GM12875 (cell line): ENCODE measurements around the gene TMEM30B.

ENCODE experiments used
- H3K4me3 ChIP-seq: one replicate; pipeline ENCODE4 v1.5.1; 2011; ENCODE audit warnings: low read depth, low read length, control low read depth
- CTCF ChIP-seq: IDR thresholded peaks from 2 replicates; pipeline ENCODE4 v1.5.1; 2011; ENCODE audit warnings: low read depth, mild to moderate bottlenecking, control low read depth, inconsistent platforms, low read length, moderate library complexity, borderline replicate concordance; ENCODE audit not compliant: insufficient read depth

Gene TMEM30B

GRCh38 chr14:61266891-61267740, 14.0 kb downstream of the TMEM30B start:
- no peak overlapping the region for H3K4me3 ChIP-seq
- no peak for TF ChIP-seq CTCF

GRCh38 chr14:61266436-61266835, 14.7 kb downstream of the TMEM30B start:
- no peak for TF ChIP-seq CTCF
- no peak overlapping the region for H3K4me3 ChIP-seq

GRCh38 chr14:61264651-61265050, 16.5 kb downstream of the TMEM30B start:
- TF ChIP-seq CTCF, result no peak
- H3K4me3 ChIP-seq, result no peak overlapping the region

- H3K4me3 ChIP-seq, result no peak overlapping the region
- TF ChIP-seq CTCF, result no peak
These were observed 17.0 kb downstream of the TMEM30B start for GRCh38 chr14:61264010-61264571.

GRCh38 chr14:61262082-61262481, 19.1 kb downstream of the TMEM30B start:
- TF ChIP-seq CTCF, result no peak

GRCh38 chr14:61260939-61261776, 20.0 kb downstream of the TMEM30B start:
- no peak overlapping the region for H3K4me3 ChIP-seq
- no peak for TF ChIP-seq CTCF

More at GRCh38 chr14:61262082-61262481, 19.1 kb downstream of the TMEM30B start:
- no peak overlapping the region for H3K4me3 ChIP-seq

GRCh38 chr14:61258985-61259384, 22.2 kb downstream of the TMEM30B start:
- no peak for TF ChIP-seq CTCF
- no peak overlapping the region for H3K4me3 ChIP-seq
